HG03457 (cell line): ENCODE results near the gene CPD.
"Not testable (repeated sequence)": the region's sequence is repeated elsewhere in the genome, so short reads cannot be mapped to it uniquely, and the experiment has no call there.

Source experiments
- ATAC-seq: cut with Tn5 transposase; IDR thresholded peaks from one replicate; pipeline ENCODE4 v1.9.1; 2021; ENCODE audit warnings: moderate number of reproducible peaks; ENCODE audit not compliant: unreplicated experiment

CPD gene

DNA sequence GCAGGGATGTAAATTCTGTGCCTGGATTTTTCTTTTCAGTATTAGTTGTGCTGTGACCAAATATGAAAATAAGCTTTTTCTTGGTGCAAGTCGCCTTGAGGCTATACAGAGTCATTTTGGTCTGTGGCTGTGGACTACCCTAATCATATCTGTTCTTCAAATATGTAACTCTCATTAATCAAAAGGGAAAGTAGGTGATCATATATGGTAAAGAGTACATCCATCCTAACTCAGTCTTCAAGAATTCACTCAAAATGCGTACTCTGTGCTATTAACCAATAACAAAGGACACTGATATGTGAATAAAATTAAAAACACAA, 2.6 kb downstream of the CPD start:
- ATAC-seq = no peak

GRCh38 chr17:30382345-30382744, 3.6 kb downstream of the CPD start:
- ATAC-seq = no peak

- ATAC-seq = no peak
Measured at GRCh38 chr17:30388321-30389179, 9.8 kb downstream of the CPD start.

DNA sequence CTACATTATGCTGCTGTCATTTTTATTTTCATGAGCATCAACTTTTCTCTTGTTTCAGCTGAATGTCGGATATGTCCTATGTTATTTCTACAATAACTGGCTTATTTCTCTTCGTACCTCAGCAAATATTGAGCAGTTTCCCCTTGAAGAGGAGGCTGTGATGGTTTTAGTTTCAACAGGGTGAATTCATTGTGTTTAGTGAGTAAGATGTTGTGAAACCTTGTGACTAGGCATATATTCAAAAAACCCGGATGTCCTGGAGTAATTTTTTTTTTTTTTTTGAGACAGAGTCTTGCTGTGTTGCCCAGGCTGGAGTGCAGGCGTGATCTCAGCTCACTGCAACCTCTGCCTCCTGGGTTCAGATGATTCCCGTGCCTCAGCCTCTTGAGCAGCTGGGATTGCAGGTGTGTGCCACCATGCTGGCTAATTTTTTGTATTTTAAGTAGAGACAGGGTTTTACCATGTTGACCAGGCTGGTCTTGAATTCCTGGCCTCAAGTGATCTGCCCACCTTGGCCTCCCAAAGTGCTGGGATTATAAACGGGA, 11.1 kb downstream of the CPD start:
- no peak for ATAC-seq

DNA sequence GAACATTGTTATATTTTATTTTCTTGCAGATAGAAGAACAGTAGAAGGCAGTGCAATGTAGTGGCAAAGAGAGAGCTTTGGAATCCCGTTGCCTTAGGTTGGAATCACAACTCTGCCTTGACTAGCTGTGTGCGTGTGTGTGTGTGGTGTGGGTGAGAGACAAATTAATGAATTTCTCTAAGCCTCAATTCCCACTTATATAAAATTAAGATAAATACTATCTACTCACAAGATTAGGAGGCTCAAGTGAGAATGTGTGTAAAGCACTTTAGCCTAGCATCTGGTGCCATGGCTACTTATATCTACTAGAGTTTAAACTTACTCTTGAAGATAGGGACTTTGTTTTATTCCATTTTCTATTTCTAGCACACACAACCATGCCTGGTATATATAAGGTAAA, 12.8 kb downstream of the CPD start:
- ATAC-seq = no peak

DNA sequence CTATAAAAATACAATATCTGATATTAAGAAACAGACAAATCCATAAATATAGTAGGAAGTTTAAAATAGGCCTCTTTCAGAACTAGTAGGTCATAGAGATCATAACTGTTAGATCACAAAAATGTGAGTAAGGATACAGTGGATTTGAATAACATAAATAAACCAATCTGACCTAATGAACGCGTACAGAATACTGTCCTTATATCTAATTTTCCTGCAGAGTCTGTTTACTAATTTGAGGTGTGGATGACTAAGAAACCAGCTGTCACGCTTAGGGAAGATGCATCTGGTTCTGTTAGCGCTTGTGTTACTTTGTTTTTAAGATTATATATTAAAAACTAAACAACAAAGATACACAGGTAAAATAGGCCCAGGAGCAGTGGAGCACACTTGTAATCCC, 14.8 kb downstream of the CPD start:
- no peak for ATAC-seq

GRCh38 chr17:30393911-30394867, 15.5 kb downstream of the CPD start:
- no peak for ATAC-seq

DNA sequence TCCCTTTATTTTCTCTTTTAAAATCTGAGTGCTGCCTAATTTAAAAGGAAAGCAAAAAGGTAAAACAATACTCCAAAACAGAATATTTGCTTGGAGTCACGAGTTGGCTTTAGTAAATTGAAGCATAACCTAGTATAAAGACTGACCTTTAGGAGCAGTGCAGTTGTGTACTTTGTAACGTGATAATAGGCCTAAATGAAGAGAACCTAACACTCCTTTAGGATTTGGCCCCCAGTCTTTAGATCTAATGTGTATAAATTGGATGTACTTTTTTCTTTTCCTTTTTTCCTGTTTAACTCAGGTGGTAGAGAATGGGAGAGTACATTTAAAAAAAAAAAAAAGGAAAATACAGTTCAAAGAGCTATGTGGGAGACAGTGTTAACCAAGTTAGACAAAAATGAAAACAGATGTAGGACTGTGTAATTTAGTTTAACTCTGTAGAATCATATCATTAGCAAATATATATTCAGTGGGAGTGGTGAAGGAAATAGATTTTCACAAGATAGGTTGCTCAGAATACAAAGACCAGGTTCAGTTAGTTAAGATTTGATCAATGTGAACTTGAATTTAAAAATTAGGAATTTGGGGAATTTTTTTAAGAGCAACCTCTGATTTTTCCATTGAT, 16.8 kb downstream of the CPD start:
- no peak for ATAC-seq

GRCh38 chr17:30396129-30396528, 17.4 kb downstream of the CPD start:
- no peak for ATAC-seq

GRCh38 chr17:30396612-30397011, 17.9 kb downstream of the CPD start:
- no peak for ATAC-seq

- no peak for ATAC-seq
Measured at GRCh38 chr17:30398328-30399041, 19.8 kb downstream of the CPD start.

DNA sequence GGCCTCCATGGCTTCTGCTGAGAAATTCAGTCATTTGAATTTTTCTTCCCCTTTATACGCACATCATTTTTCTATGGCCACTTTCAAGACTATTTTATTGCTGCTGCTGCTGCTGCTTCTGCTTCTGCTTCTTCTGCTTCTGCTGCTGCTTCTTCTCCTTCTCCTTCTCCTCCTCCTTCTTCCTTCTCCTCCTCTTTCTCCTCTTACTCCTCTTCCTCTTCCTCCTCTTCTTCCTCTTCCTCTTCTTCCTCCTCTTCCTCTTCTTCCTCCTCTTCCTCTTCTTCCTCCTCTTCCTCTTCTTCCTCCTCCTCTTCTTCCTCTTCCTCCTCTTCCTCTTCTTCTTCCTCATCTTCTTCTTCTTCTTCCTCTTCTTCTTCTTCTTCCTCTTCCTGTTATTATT, 22.4 kb downstream of the CPD start:
- no peak for ATAC-seq

- ATAC-seq = no peak
Measured at GRCh38 chr17:30405161-30405560, 26.4 kb downstream of the CPD start.

DNA sequence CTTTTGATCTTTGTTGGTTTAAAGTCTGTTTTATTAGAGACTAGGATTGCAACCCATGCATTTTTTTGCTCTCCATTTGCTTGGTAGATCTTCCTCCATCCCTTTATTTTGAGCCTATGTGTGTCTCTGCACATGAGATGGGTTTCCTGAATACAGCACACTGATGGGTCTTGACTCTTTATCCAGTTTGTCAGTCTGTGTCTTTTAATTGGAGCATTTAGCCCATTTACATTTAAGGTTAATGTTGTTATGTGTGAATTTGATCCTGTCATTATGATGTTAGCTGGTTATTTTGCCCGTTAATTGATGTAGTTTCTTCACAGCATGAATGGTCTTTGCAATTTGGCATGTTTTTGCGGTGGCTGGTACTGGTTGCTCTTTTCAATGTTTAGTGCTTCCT, 31.9 kb downstream of the CPD start:
- not testable (repeated sequence) for ATAC-seq

- ATAC-seq = not testable (repeated sequence)
Measured at GRCh38 chr17:30412008-30412496, 33.3 kb downstream of the CPD start.

GRCh38 chr17:30413109-30413508, 34.4 kb downstream of the CPD start:
- no peak for ATAC-seq

DNA sequence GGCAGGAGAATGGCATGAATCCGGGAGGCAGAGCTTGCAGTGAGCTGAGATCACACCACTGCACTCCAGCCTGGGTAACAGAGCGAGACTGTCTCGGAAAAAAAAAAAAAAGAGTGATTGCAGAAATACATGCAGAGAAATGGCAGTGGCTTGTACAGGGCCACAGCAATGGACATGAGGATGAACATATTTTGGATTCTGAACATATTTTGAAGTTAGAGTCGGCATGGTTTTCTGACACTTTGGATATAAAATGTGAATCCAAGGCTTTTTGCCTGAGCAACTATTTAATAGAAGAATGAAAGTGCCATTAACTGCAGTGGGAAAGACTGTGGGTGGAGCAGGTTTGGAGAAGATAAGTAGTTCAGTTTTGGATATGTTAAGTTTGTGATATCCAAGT, 35.8 kb downstream of the CPD start:
- ATAC-seq = no peak

GRCh38 chr17:30415491-30415890, 36.8 kb downstream of the CPD start:
- ATAC-seq = no peak

DNA sequence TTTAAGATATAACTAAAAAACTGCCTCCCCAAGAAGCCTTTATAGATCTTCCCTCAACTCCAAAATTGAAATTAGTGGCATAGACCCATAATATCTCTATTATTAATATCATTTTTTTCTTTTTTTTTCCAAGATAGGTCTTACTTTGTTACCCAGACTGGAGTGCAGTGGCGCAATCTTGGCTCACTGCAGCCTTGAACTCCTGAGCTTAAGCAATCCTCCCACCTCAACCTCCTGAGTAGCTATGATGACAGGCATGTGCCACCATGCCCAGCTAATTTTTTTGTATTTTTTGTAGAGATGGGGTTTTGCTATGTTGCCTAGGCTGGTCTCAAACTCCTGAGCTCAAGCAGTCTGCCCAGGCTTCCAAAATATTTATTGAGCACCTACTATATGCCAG, 39.3 kb downstream of the CPD start:
- ATAC-seq = not testable (repeated sequence)

DNA sequence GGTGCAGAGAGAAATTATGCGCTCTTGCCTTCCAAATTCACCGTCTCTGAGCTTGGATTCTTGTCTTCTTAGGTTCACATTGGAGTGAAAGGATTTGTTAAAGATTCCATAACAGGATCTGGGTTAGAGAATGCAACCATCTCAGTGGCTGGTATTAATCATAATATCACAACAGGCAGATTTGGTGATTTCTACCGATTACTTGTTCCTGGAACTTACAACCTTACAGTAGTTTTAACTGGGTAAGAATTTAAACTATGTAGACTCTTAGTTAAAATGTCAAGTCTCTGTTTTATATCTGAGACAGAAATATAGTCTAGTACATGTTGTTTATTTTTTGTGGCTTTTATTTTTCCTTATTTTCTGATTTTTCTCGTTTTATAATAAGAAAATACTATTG, 42.9 kb downstream of the CPD start:
- ATAC-seq = no peak
